C4-2B (cell line): ENCODE measurements around the gene FGD2.

ENCODE experiments used
- ZFX ChIP-seq: fragments of 450-650 bp; IDR thresholded peaks from 2 replicates; pipeline ENCODE4 v1.6.1; 2017
- TF ChIP-seq, protein P1 (sequence below): fragments of 450-650 bp; conservative IDR thresholded peaks from 2 replicates; pipeline ENCODE4 v1.5.1; 2017; ENCODE audit warnings: mild to moderate bottlenecking

DNA sequence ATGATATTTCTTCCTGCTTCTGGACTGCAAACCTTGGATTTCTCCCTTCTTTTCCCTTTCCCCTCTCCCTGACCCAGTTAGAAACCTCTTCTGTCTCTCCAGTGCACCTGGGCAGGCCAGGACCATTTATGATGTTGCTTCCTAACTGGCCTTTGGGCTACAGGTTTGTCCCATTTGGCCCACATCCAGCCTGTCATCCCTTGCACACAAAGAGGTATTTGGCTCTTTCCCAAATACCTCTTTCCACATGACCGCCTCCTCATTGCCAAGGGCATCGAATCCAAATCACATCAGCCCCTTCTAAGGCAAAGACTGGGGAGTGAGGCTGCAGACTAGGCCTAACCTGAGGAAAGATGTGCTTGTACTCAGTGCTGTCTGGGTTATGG lies 13.6 kb downstream of the FGD2 start:
- TF ChIP-seq, protein P1, sequence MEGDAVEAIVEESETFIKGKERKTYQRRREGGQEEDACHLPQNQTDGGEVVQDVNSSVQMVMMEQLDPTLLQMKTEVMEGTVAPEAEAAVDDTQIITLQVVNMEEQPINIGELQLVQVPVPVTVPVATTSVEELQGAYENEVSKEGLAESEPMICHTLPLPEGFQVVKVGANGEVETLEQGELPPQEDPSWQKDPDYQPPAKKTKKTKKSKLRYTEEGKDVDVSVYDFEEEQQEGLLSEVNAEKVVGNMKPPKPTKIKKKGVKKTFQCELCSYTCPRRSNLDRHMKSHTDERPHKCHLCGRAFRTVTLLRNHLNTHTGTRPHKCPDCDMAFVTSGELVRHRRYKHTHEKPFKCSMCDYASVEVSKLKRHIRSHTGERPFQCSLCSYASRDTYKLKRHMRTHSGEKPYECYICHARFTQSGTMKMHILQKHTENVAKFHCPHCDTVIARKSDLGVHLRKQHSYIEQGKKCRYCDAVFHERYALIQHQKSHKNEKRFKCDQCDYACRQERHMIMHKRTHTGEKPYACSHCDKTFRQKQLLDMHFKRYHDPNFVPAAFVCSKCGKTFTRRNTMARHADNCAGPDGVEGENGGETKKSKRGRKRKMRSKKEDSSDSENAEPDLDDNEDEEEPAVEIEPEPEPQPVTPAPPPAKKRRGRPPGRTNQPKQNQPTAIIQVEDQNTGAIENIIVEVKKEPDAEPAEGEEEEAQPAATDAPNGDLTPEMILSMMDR, result no peak
- TF ChIP-seq ZFX, result no peak
